Raji (cell line): ENCODE results near the gene TBXAS1.

Experiments used
- POLR2A ChIP-seq: IDR thresholded peaks from 2 replicates; pipeline ENCODE4 v1.6.1; 2011; ENCODE audit warnings: low read depth, low read length, control low read depth; ENCODE audit not compliant: insufficient read depth

TBXAS1 gene

DNA sequence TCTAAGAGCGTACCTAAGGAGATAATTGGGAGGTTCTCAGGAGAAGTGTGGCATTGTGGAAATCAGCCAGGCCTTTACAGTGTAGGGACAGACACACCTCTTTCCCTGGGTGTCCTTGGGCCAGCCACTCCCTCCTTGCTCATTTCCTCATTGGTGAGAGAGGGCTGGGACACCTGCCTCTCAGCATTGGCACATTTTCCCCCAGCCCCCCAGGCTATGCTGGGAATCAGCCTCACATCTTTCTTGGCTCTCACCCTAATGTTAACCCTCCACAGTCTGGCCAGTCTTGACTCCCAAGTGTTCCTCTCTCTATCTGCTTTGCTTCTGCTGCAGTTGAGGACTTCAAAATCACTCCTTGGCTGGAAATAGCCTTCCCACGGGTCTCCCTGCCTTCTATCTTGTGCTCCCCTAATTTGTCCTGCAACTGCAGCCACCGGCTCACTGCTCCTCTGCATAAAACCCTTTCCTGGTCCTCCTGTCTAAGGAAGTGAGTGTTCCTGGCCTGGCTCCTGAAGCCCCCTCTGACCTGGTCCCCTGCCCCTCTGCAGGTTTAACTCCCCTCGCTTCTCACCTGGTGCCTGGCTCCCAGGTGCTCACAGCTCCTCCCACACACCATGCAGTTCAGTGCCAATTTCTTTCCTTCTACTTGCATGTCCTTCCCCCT, 15.8 kb downstream of the TBXAS1 start:
- no peak for TF ChIP-seq POLR2A

DNA sequence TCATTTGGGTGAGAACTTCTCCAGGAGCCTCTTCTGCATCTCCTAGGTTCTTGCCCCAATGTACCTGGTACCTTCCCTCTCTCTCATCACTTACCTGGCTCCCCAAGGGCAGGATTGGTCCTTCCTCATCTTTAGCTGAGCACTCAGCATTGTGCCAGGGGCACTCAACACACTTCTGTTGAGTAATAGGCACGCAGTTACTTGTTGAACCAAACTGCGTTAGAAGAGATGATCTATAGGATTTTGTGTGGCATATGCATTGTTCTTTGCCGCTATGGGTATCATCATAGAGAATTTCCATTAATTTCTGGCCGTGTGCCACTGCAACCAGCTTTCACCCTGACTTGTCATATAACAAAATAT, 16.4 kb downstream of the TBXAS1 start:
- no peak for TF ChIP-seq POLR2A

DNA sequence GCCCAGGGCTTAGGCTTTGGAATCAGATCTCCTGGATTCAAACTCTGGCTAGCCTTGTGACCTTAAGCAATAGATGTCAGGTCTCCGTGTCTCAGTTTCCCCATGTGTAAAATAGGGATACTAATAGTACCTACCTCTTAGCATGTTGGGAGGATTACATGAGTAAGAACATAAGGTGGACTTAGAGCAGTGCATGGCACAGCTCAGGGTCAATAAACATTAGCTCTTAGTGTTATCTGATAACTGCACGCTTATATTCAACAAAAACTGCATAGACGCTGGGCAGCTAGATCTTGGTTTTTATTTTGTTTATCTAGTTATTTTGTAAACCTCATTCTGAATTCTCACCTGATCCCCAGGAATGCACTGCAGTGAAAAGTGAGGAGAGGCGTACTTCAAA, 17.2 kb downstream of the TBXAS1 start:
- no peak for TF ChIP-seq POLR2A

DNA sequence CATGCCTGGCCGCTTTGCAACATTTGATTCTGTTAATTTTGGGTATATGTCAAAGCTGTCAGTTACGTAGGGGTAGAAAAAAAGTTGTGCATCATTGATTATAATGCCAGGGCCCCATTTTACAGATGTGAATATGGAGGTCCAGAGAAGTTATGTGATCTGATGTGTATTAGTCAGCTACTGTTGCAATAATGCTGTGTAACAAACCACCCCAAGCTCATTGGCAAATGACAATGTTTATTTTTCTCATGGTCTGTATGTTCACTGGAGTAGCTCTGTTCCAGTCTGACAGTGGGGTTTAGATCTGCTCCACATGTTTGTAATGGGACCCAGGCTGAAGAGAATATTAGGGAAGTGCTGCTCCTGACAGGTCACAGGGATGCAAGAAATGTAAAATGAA, 19.2 kb downstream of the TBXAS1 start:
- no peak for TF ChIP-seq POLR2A

DNA sequence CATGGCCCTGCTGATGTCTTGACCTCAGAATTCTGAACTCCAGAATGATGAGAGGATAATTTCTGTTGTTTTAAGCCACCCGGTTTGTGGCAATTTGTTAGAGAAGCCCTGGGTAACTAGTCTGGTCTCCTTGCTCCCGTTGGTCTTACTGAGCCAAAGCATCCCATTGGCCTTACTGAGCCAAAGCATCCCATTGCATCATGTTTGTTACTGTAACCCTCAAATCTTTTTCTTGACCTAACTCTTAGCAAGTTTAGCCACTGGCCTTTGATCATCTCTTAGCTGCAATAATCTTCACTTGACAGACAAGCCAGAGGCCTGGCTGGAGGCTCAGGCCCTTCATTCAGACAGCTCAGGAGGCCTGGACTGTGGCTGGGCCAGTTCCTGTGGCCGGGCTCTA, 21.8 kb downstream of the TBXAS1 start:
- no peak for TF ChIP-seq POLR2A

DNA sequence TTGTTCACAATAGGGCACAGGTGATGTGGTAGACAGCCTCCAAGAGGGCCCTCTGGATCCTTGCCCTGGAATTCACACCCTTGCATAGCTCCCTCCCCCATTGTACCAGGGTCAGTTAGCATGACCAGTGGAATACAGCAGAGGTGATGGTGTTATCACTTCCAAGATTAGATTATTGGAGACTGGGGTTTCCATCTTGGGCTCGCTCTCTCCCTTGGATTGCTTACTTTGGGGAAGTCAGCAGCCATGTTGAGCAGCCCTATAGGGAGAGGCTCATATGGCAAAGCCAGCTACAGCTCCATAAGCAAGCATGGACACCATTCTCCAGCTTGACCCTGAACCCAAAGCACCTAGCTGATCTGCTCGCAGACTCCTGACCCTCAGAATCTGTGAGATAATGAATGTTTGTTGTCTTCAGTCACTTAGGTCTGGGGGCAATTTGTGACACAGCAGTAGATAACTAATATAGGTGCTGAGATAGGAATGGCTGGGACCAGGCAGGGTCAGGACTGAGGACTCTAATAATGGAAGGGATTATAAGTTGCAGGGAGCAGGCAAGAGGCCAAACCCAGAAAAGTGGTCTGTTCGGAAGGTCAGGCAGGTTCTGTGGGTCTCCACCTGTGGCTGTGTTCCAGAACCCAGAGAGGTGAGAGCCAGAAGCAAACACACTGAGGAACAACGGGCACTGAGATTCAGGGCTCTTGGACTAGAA, 22.9 kb downstream of the TBXAS1 start:
- TF ChIP-seq POLR2A = no peak

DNA sequence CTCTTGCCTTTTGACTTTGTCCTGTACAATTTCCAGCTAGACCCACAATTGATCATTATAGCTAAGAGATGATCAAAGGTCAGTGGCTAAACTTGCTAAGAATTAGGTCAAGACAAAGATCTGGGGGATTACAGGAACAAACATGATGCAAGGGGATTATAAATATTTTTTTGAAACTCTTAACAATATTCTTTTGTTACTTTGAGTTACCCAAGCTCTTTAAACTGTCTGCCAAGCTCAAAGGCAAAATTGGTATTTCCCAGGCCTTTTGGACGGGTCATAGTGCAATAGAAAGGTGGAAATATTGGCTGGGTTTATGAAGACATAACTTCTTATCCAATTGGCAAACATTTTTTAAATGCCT, 23.4 kb downstream of the TBXAS1 start:
- no peak for TF ChIP-seq POLR2A

DNA sequence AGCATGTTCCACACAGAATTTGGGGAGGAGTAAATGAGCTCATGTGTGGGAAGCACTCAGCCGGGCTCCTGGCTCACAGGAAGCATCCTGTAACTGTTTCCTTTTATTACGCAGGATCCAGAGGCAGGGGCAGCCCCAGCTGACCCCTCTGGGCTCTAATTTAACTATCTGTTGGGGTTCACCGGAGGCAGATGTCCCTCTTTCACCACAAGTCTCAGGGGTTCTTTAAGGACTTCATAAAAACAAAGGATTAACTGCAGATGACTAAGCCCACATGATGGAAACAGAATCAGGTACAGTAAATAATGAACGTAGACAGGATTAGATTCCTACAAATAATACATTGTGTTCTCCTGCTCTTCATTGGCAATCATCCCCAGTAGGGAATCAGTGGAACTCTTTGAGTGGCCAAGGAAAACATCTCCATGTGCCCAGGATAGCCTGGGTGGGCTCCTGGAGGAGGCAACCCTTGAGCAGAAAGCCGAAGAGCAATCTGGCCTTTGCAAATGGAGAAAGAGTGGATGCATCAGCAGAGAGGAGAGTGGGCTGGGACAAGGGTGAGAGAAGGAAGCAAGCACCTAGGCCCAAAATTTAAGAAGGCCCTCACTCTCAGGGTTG, 24.6 kb downstream of the TBXAS1 start:
- no peak for TF ChIP-seq POLR2A

DNA sequence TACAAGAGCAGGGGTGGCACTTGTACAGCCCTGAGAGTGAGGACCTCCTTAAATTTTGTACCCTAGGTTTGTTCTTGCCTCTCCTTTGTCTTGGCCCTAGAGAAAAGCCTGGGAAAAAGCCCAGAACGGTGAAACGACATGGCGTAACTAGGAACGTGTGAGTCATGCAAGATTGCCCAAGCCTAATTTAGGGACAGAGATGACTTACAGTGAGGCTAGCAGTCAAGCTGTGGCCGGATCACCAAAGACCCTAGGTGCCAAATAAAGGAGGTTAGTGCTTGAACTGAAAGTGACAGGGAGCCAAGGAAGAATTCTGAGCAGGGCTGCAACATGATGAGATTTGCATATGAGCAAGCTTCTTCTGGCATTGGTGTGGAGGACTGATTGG, 25.1 kb downstream of the TBXAS1 start:
- no peak for TF ChIP-seq POLR2A

DNA sequence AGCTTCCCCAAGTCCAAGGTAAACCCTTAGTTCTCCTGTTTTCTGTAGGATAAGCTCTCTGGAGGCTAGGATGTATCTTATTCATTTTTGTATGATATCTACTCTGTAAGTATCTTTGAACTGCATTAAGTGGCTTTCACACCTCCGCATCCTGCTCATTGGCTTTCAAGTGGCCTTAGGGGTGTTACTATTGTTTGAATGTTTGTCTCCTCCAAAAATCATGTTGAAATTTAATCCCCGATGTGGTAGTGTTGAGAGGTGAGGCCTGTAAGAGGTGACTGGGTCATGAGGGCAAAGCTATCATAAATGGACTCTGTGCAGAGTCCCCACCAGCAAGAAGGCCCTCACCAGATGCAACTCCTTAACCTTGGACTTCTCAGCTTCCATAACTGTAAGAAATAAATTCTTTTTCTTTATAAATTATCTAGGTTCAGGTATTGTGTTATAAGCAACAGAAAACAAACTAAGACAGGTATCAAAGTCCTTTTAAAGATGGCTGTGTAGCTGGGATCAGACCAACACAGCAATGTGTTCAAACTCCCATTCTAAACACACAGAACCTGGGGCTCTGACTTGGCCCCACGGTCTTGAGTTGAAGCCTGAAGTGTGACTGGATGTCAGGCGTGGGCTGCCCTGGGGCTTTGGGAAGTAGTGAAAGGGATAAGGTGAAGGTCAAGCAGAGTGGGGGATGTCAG, 25.9 kb downstream of the TBXAS1 start:
- no peak for TF ChIP-seq POLR2A

DNA sequence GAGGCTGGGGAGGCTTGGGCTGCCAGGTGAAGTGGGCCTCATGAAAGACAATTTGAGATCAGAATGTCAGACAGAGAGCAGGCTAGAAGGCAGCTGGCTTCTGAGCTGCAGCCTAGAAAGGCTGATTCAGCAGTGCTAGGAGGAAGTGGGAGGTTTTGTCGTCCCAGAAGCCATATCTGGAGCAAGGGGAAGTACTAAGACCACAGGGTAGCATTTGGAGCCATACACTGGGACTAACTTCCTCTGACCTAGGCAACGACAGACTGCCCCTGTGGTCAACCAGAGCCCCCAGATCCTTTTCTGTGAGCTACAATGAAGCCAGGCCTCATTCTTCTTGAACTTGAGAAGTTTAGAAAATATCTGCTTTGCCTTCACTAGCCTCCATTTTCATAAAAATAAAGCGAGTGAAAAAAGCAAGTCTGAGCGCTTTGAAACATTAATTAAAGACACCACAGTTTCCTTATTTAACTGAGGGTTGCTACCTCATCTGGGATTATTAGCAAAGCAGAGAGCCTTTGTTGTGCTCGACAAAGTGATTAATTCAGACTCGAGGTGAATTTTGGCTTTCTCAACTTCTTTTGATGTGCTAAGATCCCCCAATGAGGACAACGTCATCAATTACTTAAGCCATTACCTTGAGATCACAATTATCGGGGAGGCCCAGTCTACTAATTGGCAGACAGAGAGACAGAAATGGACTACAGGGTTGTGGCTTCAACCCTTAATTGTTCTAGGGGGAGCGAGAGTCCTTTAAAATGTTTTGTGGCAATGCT, 26.6 kb downstream of the TBXAS1 start:
- TF ChIP-seq POLR2A = no peak

DNA sequence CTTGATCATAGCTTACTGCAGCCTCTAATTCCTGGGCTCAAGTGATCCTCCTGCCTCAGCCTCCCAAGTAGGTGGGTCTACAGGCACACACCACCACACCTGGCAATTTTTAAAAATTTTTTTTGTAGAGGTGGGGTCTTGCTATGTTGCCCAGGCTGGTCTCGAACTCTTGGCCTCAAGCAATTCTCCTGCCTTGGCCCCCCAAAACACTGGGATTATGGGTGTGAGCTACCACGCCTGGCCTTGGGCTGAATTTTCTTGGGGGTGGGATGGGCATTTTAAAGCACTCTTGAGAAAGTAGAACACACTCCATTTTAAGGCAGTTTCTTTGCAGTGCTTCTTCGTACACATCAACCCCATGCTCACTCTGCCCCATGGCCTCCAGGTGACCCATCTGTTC, 28.7 kb downstream of the TBXAS1 start:
- no peak for TF ChIP-seq POLR2A

DNA sequence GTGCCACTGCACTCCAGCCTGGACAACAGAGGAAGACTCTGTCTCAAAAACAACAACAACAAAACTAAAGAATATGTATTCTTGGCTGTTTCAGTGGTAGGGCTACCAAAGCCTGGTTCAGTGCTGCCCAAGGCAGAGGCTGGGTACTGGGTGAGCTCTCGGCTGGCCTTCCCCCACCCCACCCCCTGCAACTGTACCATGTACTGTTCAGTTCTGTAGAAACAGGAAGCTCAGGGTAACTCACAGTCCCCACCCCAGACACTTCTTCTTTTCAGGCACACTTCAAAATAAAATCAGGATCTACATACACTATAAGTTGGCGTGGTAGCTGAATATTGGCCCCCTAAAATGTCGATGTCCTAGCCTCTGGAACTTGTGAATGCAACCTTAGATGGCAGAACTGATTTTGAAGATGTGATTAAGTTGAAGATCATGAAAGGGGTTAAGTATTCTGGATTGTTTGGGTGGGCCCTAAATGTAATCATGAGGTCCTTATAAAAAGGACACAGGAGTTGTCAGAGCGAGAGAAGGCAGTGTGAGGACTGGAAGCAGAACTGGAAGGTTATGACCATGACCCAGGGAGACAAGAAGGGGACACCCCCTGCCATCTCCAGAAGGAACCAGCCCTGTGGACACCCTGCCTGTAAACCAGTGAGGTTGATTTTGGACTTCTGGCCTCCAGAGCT, 31.2 kb downstream of the TBXAS1 start:
- TF ChIP-seq POLR2A = no peak

DNA sequence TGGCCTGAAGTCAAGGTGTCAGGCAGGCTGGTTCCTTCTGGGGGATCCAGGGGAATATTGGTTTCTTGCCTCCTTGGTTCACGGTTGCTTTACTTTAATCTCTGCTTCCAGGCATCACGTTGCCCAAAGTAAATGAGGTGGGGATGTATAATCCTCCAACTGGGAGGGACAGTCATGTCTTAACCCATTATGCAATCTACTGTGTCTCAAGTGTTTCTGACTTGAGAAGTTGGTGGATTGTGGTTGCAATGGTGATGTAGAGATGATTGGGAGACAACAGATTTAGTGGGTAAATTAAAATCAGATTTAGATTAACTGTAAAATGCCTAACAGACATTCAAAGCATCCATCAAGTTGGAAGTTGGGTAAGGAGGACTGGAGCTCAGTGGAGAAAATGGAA, 32.7 kb downstream of the TBXAS1 start:
- TF ChIP-seq POLR2A = no peak

DNA sequence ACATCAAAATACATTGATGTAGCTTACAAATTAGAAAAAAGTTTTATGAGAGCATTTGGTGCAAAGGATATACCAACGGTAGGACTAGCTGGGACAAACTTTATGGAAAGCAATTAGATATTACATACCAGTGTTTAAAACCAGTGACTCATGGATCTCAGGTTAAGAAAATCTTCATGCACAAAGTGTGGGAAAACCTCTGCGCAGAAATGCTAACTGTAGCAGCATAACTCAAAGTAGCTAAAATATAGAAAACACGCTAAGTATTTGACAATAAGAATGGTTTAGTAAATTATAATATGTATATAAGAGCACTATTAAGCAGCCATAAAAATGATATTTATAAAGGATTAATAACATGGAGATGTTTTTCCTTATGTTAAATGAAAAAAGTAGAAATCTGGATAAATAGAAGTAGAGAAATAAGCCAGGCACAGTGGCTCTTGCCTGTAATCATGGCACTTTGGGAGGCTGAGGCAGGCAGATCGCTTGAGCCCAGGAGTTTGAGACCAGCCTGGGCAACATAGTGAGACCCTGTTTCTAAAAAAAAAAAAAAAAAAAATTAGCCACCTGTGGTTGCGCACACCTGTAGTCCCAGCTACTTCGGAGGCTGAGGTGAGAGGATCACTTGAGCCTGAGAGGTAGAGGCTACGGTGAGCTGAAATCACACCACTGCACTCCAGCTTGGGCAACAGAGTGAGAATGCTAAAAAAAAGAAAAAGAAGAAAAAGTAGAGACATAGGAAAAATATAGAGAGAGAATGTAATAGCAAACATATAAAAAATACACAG, 37.2 kb downstream of the TBXAS1 start:
- no peak for TF ChIP-seq POLR2A

DNA sequence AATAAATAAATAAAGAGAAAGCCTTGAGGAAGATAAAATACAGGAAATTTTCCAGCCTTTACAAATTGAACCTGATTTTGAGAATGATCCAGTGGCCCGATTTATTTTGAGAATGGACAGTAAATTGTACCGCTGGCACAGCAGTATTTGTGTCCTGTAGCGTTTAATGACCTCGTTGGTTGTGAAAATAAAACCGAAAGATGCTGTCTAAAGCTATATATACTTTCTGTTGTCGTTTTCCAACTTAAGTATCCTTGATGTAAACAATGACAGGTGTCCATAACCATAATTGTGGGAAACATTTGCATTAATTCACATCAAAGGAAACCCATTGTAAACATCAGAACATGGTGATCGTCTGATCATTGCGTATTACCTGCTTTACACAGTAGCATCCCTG, 38.8 kb downstream of the TBXAS1 start:
- TF ChIP-seq POLR2A = no peak
